ENCODE results near the gene ST6GAL1. TPM values are rescaled to one million over a fixed set of nuclear protein-coding genes. Genes with fewer than 3 reads are reported as not detected.

ST6GAL1 gene
- total RNA-seq, 1 donor from 2014 or later: 15.8 TPM

- H3K4me1 Mint-ChIP-seq (ENCODE audit: low read depth, unreplicated experiment): peaks cover 1% of the 10 kb centered on the region
- no peak for FAIRE-seq
- H3K27ac Mint-ChIP-seq (ENCODE audit: unreplicated experiment): no peak overlapping the region
- no peak overlapping the region for H3K4me3 Mint-ChIP-seq (ENCODE audit: unreplicated experiment)
- TF ChIP-seq CTCF (IDR thresholded peaks at IDR 0.05; ENCODE audit: insufficient read depth, low read depth, low read length) (no peak), EZH2 (IDR thresholded peaks at IDR 0.05; ENCODE audit: insufficient read depth, low read length) (no peak)
- Histone ChIP-seq H3K27ac (ENCODE audit: low read depth, low read length) (no peak overlapping the region), H3K27me3 (ENCODE audit: insufficient read depth, low read length) (no peaks in the 10 kb centered on the region), H3K4me3 (ENCODE audit: insufficient read depth, low read depth, low read length) (no peak overlapping the region), H3K4me2 (ENCODE audit: low read length) (no peak overlapping the region), H3K9ac (ENCODE audit: low read length) (no peak overlapping the region), H3K36me3 (ENCODE audit: insufficient read depth, low read length) (no peaks in the 10 kb centered on the region), H3K9me3 (ENCODE audit: insufficient read depth, low read depth, low read length) (no peaks in the 10 kb centered on the region), H3K79me2 (ENCODE audit: insufficient read depth, low read length) (no peaks in the 10 kb centered on the region), H2AFZ (ENCODE audit: low read depth, low read length) (no peak overlapping the region), H3K4me1 (ENCODE audit: insufficient read depth, low read length) (no peaks in the 10 kb centered on the region), H4K20me1 (ENCODE audit: insufficient read depth, low read length) (no peaks in the 10 kb centered on the region)
- no peaks in the 10 kb centered on the region for H3K36me3 Mint-ChIP-seq (ENCODE audit: low read depth, unreplicated experiment)
- no peak for DNase-seq (ENCODE audit: low read depth)
- peaks cover 13% of the 10 kb centered on the region for H3K9me3 Mint-ChIP-seq (ENCODE audit: unreplicated experiment)
- no peaks in the 10 kb centered on the region for H3K27me3 Mint-ChIP-seq (ENCODE audit: low read depth, unreplicated experiment)
These were observed 156.5 kb downstream of the ST6GAL1 start for GRCh38 chr3:187086831-187087230.

- H3K27me3 Mint-ChIP-seq (ENCODE audit: low read depth, unreplicated experiment): no peaks in the 10 kb centered on the region
- no peak for DNase-seq (ENCODE audit: low read depth)
- H3K79me2 ChIP-seq (ENCODE audit: insufficient read depth, low read length): no peaks in the 10 kb centered on the region
- H3K9ac ChIP-seq (ENCODE audit: low read length): no peak overlapping the region
- TF ChIP-seq EZH2 (IDR thresholded peaks at IDR 0.05; ENCODE audit: insufficient read depth, low read length) (no peak), CTCF (IDR thresholded peaks at IDR 0.05; ENCODE audit: insufficient read depth, low read depth, low read length) (no peak)
- no peak for FAIRE-seq
- no peaks in the 10 kb centered on the region for H4K20me1 ChIP-seq (ENCODE audit: insufficient read depth, low read length)
- no peak overlapping the region for H3K4me3 ChIP-seq (ENCODE audit: insufficient read depth, low read depth, low read length)
- H3K4me3 Mint-ChIP-seq (ENCODE audit: unreplicated experiment): no peak overlapping the region
- no peak overlapping the region for H2AFZ ChIP-seq (ENCODE audit: low read depth, low read length)
- no peak overlapping the region for H3K4me2 ChIP-seq (ENCODE audit: low read length)
- no peaks in the 10 kb centered on the region for H3K9me3 ChIP-seq (ENCODE audit: insufficient read depth, low read depth, low read length)
- H3K27me3 ChIP-seq (ENCODE audit: insufficient read depth, low read length): no peaks in the 10 kb centered on the region
- no peaks in the 10 kb centered on the region for H3K36me3 Mint-ChIP-seq (ENCODE audit: low read depth, unreplicated experiment)
- no peaks in the 10 kb centered on the region for H3K4me1 ChIP-seq (ENCODE audit: insufficient read depth, low read length)
- peaks cover 1% of the 10 kb centered on the region for H3K4me1 Mint-ChIP-seq (ENCODE audit: low read depth, unreplicated experiment)
- no peak overlapping the region for H3K27ac ChIP-seq (ENCODE audit: low read depth, low read length)
- H3K9me3 Mint-ChIP-seq (ENCODE audit: unreplicated experiment): peaks cover 13% of the 10 kb centered on the region
- no peaks in the 10 kb centered on the region for H3K36me3 ChIP-seq (ENCODE audit: insufficient read depth, low read length)
- no peak overlapping the region for H3K27ac Mint-ChIP-seq (ENCODE audit: unreplicated experiment)
These were observed 158.4 kb downstream of the ST6GAL1 start for GRCh38 chr3:187088701-187089100.

DNA sequence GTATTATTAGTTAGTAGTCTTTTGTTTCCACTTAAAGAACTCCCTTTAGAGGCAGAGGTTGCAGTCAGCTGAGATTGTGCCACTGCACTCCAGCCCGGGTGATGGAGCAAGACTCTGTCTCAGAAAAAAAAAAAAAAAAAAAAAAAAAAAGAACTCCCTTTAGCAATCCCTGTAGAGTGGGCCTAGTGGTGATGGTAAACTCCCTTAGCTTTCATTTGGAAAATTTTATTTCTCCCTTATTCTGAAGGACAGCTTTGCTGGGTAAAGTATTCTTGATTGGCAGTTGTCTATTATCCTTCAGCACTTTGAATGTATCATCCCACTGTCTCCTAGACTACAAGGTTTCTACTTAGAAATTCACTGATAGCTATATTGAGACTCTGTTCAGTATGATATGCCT is 163.0 kb downstream of the ST6GAL1 start:
- no peak overlapping the region for H3K27ac ChIP-seq (ENCODE audit: low read depth, low read length)
- H3K4me1 Mint-ChIP-seq (ENCODE audit: low read depth, unreplicated experiment): no peaks in the 10 kb centered on the region
- no peaks in the 10 kb centered on the region for H3K9me3 ChIP-seq (ENCODE audit: insufficient read depth, low read depth, low read length)
- H3K27me3 Mint-ChIP-seq (ENCODE audit: low read depth, unreplicated experiment): no peaks in the 10 kb centered on the region
- no peak overlapping the region for H3K4me2 ChIP-seq (ENCODE audit: low read length)
- FAIRE-seq (no peak), DNase-seq (ENCODE audit: low read depth) (no peak)
- no peaks in the 10 kb centered on the region for H3K4me1 ChIP-seq (ENCODE audit: insufficient read depth, low read length)
- H3K4me3 ChIP-seq (ENCODE audit: insufficient read depth, low read depth, low read length): no peak overlapping the region
- H3K9me3 Mint-ChIP-seq (ENCODE audit: unreplicated experiment): peaks cover 7% of the 10 kb centered on the region
- H3K4me3 Mint-ChIP-seq (ENCODE audit: unreplicated experiment): no peak overlapping the region
- no peak overlapping the region for H2AFZ ChIP-seq (ENCODE audit: low read depth, low read length)
- no peaks in the 10 kb centered on the region for H3K27me3 ChIP-seq (ENCODE audit: insufficient read depth, low read length)
- TF ChIP-seq CTCF (IDR thresholded peaks at IDR 0.05; ENCODE audit: insufficient read depth, low read depth, low read length) (no peak), EZH2 (IDR thresholded peaks at IDR 0.05; ENCODE audit: insufficient read depth, low read length) (no peak)
- no peak overlapping the region for H3K27ac Mint-ChIP-seq (ENCODE audit: unreplicated experiment)
- H3K36me3 ChIP-seq (ENCODE audit: insufficient read depth, low read length): no peaks in the 10 kb centered on the region
- H3K79me2 ChIP-seq (ENCODE audit: insufficient read depth, low read length): no peaks in the 10 kb centered on the region
- H3K9ac ChIP-seq (ENCODE audit: low read length): no peak overlapping the region
- no peaks in the 10 kb centered on the region for H3K36me3 Mint-ChIP-seq (ENCODE audit: low read depth, unreplicated experiment)
- no peaks in the 10 kb centered on the region for H4K20me1 ChIP-seq (ENCODE audit: insufficient read depth, low read length)

Data from astrocyte (in vitro differentiated cells and primary cell).